NK-92 (cell line): Measurements from ENCODE around the gene GRID2.

Experiments used
- DNase-seq: peaks from one replicate; lab custom pipeline; 2025; ENCODE audit not compliant: unreplicated experiment; lab: John Stamatoyannopoulos, UW

GRID2 gene

DNA sequence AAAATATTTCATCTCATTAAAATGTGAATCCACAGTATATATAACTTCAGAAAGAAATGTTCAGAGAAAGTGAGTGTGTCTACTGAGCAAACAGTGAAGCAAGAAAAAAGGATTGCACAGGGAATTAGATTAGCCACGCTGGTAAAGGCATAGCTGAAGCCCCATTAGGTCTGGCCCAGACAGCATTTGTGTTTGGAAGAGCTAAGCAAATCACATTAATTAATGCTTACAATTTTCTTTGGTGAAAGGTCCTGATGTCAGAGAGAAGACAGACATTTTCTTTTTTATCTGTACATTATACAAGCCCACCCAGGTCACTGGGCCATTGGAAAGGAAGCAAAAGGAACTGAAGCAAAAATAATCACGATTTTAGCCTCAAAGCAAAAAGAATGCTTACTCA, 354.6 kb downstream of the GRID2 start:
- DNase-seq, result no peak

GRCh38 chr4:92677805-92678204, 374.0 kb downstream of the GRID2 start:
- no peak for DNase-seq

GRCh38 chr4:92678292-92678691, 374.5 kb downstream of the GRID2 start:
- DNase-seq, result no peak

GRCh38 chr4:92679149-92679548, 375.4 kb downstream of the GRID2 start:
- DNase-seq, result no peak

DNA sequence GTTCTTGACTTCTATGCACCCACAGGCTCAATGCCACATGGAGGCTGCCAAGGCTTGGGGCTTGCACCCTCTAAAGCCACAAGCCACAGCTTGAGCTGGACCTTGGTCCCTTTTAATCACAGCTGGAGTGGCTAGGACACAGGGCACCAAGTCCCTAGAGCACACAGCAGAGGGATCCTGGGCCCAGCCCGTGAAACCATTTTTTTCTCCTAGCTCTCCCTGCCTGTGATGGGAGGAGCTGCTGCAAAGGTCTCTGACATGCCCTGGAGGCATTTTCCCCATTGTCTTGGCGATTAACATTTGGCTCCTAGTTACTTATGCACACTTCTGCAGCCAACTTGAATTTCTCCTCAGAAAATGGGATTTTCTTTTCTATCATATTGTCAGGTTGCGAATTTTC, 410.9 kb downstream of the GRID2 start:
- no peak for DNase-seq

DNA sequence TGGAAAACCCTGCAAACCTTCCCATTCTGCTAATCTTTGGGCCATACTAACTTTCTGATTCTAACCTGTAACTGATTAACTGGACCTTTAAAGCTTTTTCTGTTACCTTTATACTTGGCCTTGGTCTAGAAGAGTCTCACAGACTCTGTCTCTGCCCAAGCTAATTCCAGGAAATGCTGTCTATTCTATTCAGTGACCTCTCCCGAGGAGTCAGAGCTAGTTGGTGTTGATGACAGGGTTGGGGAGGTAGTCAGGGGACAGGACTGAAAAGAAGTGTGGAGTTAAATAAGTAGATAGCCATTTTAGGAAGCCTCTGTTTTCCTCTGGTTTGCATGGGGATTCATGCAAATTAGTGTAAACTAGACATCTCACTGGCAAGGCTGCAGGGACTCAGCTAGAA, 429.5 kb downstream of the GRID2 start:
- no peak for DNase-seq

DNA sequence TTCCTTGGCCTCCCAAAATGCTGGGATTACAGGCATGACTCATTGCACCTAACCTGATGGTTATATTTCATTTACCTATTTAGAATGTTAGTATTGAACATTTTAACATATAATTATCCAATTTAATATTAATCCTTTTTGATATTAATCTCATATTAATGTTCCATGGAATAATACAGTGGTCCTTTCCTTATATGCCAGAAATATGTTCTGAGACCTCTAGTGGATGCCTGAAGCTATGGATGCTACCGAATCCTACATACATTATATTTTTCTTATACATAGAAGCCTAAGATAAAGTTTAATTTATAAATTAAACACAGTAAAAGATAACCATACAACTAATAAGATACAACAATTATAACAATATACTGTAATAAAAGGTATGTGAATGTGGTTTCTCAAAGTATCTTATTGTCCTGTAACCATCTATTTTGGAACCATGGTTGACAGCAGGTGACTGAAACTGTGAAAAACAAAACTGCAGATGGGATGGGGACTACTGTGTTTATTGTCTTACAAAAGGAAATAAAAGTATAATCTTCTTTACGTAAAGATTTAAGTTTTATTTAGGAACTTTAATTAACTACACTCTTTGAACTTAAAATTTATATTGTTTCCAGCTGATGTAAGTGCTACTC, 431.4 kb downstream of the GRID2 start:
- no peak for DNase-seq

GRCh38 chr4:92760433-92760832, 456.7 kb downstream of the GRID2 start:
- DNase-seq, result no peak

- no peak for DNase-seq
These were observed 472.3 kb downstream of the GRID2 start for GRCh38 chr4:92776080-92776479.

DNA sequence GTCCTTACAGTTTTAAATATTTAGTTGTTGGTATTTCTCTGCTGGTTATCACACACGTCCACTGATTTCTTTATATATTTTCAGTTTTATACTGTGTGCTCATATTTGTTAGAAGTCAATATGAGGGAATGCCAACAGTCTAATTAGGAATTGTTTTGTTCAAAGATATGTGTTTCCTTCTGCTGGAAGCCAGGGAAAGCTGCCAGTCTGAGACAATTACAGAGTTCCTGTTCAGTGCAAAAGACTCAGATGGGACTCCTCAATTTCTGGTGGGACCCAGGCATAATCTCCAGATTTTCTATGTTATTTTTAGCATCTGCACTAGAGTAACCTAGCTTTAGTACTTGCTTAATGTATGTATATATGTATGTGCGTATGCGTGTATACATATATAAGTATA, 486.0 kb downstream of the GRID2 start:
- DNase-seq, result no peak

GRCh38 chr4:92791871-92792440, 488.2 kb downstream of the GRID2 start:
- no peak for DNase-seq

GRCh38 chr4:92809381-92809780, 505.6 kb downstream of the GRID2 start:
- no peak for DNase-seq

- DNase-seq, result no peak
These were observed 508.9 kb downstream of the GRID2 start for GRCh38 chr4:92812652-92813051.

- no peak for DNase-seq
These were observed 510.9 kb downstream of the GRID2 start for GRCh38 chr4:92814677-92815076.

GRCh38 chr4:92825256-92825655, 521.5 kb downstream of the GRID2 start:
- no peak for DNase-seq

DNA sequence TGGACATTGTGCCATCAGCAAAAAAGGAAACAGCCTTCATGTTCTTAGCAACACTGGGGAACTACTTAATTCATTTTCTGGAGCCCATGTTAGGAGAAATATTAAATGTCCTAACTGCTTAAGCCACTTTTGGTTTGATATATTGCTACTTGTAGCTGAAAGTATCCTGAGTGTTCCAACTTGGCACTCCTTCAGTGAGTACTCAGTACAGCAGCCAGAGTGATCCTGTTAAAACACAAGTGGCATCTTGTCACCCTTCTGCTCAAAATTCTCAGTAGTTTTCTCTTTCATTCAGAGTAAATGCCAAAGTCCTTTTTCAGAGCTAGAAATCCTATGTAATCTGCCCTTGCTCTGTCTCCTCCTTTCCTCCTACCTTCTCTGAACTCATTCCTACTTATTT, 522.0 kb downstream of the GRID2 start:
- no peak for DNase-seq

DNA sequence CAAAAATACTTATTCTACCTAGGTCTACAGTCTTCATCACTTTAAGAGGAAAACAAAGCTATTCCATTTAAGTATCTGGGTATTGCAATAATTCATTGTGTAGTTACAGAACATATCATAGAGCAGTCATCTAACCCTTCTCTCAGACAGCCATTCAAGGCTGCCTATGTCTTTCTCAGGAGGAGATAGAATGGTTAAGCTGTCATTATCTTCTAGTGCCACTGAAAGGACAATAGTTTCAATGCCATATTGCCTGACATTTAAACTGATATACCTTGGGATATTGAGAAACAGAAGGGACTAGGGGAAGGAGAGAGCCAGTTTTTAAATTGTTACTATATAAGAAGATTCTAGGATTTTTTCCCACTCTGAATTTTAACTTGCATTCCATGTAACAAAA, 527.0 kb downstream of the GRID2 start:
- DNase-seq, result no peak

- no peak for DNase-seq
These were observed 537.1 kb downstream of the GRID2 start for GRCh38 chr4:92840880-92841279.

DNA sequence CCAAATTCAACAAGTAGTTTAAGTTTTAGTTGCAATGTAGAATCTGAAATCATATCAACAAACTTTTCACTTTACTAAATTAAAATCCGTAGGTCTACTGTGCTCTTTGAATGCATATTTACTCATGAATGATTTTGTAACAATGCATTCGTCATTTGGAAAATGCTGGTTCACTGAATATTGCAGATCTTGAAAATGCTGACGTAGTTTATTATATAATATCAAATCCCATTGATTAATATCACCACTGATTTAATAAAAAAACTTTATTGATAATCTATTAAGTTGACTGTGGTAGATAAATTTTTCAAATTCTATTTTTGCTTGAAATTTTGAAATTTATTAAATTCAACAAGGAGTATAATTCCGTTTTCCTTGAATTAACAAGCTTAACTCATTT, 540.0 kb downstream of the GRID2 start:
- no peak for DNase-seq

DNA sequence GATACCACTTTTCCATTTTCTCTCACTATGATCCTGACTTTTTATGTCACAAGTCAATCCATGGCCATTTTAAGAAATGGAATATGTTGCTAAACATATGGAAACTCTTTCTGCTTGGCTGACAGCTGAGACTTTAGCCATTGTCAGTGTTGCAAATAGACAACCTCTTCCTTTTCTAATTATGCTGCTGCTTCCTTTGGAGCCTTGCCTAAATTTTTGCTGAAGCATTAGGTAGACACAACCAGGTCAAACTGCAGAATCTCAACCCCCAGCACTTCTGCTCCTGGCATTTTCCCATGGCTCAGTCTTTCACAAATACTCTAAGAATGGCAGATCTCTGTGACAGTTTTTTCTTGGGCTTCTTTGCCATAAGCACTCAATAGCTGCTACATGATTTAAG, 543.3 kb downstream of the GRID2 start:
- no peak for DNase-seq

GRCh38 chr4:92862509-92862908, 558.7 kb downstream of the GRID2 start:
- no peak for DNase-seq

DNA sequence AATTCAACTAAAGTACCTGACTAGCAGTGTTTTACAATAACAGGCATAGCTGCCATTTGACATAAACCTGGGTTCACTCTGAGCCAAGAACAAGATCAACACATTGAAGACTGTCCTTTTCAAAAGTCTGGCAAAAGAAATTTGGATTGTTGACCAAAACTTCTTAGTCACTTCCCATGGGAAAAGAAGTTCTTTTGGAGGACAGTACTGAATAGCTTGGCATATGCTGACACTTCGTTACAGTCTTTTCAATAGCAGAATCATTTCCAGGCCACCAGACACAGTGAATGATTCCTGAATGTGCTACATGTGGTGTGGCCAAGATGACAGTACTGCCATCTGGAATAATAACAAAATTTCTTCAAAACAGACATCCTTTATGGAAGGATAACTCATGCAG, 560.3 kb downstream of the GRID2 start:
- no peak for DNase-seq

GRCh38 chr4:92872604-92873003, 568.8 kb downstream of the GRID2 start:
- DNase-seq, result no peak
